Stimulated activated CD4-positive, alpha-beta T cell treated with anti-CD3 and anti-CD28 coated beads, TNF-alpha, amount 100 ng/mL, for 4 hours (primary cell): ENCODE data around the gene MTCL1.

Source experiments
- DNase-seq, 3 experiments: peaks; one replicate each; pipeline ENCODE4 v3.0.0-alpha.2; 2020; ENCODE audit warnings: low read depth in 3 of 3

MTCL1 gene

GRCh38 chr18:8833480-8833879, 128.1 kb downstream of the MTCL1 start:
- DNase-seq: no peak

GRCh38 chr18:8834881-8835280, 129.5 kb downstream of the MTCL1 start:
- no peak for DNase-seq

- DNase-seq: no peak
Measured at GRCh38 chr18:8835521-8835953, 130.2 kb downstream of the MTCL1 start.

- no peak for DNase-seq
Measured at GRCh38 chr18:8839281-8839680, 133.9 kb downstream of the MTCL1 start.

- no peak for DNase-seq
Measured at GRCh38 chr18:8841781-8842485, 136.6 kb downstream of the MTCL1 start.

GRCh38 chr18:8842506-8842905, 137.2 kb downstream of the MTCL1 start:
- DNase-seq: no peak

GRCh38 chr18:8843005-8843404, 137.6 kb downstream of the MTCL1 start:
- DNase-seq: no peak

- no peak for DNase-seq
Measured at GRCh38 chr18:8844721-8845148, 139.4 kb downstream of the MTCL1 start.

GRCh38 chr18:8845506-8845905, 140.2 kb downstream of the MTCL1 start:
- DNase-seq: no peak

- no peak for DNase-seq
Measured at GRCh38 chr18:8847066-8847755, 141.9 kb downstream of the MTCL1 start.

GRCh38 chr18:8847900-8848299, 142.5 kb downstream of the MTCL1 start:
- DNase-seq: no peak

GRCh38 chr18:8848541-8848940, 143.2 kb downstream of the MTCL1 start:
- no peak for DNase-seq

GRCh38 chr18:8849696-8850095, 144.3 kb downstream of the MTCL1 start:
- no peak for DNase-seq

GRCh38 chr18:8851659-8852058, 146.3 kb downstream of the MTCL1 start:
- no peak for DNase-seq

GRCh38 chr18:8854550-8854949, 149.2 kb downstream of the MTCL1 start:
- no peak for DNase-seq

GRCh38 chr18:8854962-8855361, 149.6 kb downstream of the MTCL1 start:
- DNase-seq: no peak

- DNase-seq: no peak
Measured at GRCh38 chr18:8856212-8856611, 150.9 kb downstream of the MTCL1 start.

- DNase-seq: no peak
Measured at GRCh38 chr18:8856769-8857393, 151.5 kb downstream of the MTCL1 start.

- DNase-seq: no peak
Measured at GRCh38 chr18:8857806-8858205, 152.4 kb downstream of the MTCL1 start.

- DNase-seq: no peak
Measured at GRCh38 chr18:8858888-8859511, 153.6 kb downstream of the MTCL1 start.

GRCh38 chr18:8860845-8861642, 155.7 kb downstream of the MTCL1 start:
- DNase-seq: no peak

GRCh38 chr18:8863427-8863826, 158.1 kb downstream of the MTCL1 start:
- DNase-seq: no peak
